Measurements from ENCODE around the gene PACS2. TPM values are rescaled to one million over a fixed set of nuclear protein-coding genes. Genes with fewer than 3 reads are reported as not detected.

PACS2 gene
- total RNA-seq, 1 experiment from 2014 or later, result 72.5 TPM

- no peak overlapping the region for H4K8ac ChIP-seq (replicated peaks; ENCODE audit: insufficient read length, low read depth, low read length)
- H2BK120ac ChIP-seq (ENCODE audit: low read depth, low read length, poor library complexity, severe bottlenecking), result no peak overlapping the region
- H4K91ac ChIP-seq (ENCODE audit: insufficient read length, low read depth, low read length), result no peak overlapping the region
- no peaks in the 10 kb centered on the region for H3K79me2 ChIP-seq (ENCODE audit: insufficient read depth, low read length)
- H3K4ac ChIP-seq (ENCODE audit: low read depth, low read length), result no peak overlapping the region
- no peak overlapping the region for H2AK5ac ChIP-seq (ENCODE audit: insufficient read length, low read length)
- H3K9ac ChIP-seq (ENCODE audit: extremely low read depth, insufficient read length, low read length), result no peak overlapping the region
- H2BK12ac ChIP-seq (ENCODE audit: insufficient read length, low read depth, low read length), result no peak overlapping the region
- H4K5ac ChIP-seq (ENCODE audit: insufficient read length, low read depth, low read length), result no peak overlapping the region
- no peak overlapping the region for H3K18ac ChIP-seq (ENCODE audit: insufficient read length, low read depth, low read length)
- DNase-seq, result no peak
- H2BK15ac ChIP-seq (ENCODE audit: low read depth, low read length), result no peak overlapping the region
- H3K27me3 Mint-ChIP-seq (ENCODE audit: low read depth), result no peaks in the 10 kb centered on the region
- H3K27ac Mint-ChIP-seq, result no peak overlapping the region
- H2AFZ ChIP-seq (ENCODE audit: low read length), result no peak overlapping the region
- H4K20me1 ChIP-seq (ENCODE audit: control insufficient read depth, insufficient read depth, insufficient read length), result no peaks in the 10 kb centered on the region
- H3K14ac ChIP-seq (ENCODE audit: insufficient read depth, low read length), result no peak overlapping the region
- no peak overlapping the region for H3T11ph ChIP-seq (ENCODE audit: low read length)
- H3K9me3 Mint-ChIP-seq, result no peaks in the 10 kb centered on the region
- H3K23me2 ChIP-seq (ENCODE audit: insufficient read length, low read depth, low read length, poor library complexity, severe bottlenecking), result no peaks in the 10 kb centered on the region
- H3K23ac ChIP-seq (ENCODE audit: insufficient read length, low read depth, low read length), result no peak overlapping the region
- no peaks in the 10 kb centered on the region; a peak in 3 of 7 replicates for H3K36me3 Mint-ChIP-seq (ENCODE audit: insufficient read depth in 1 of 3, low read depth in 3 of 3)
- no peaks in the 10 kb centered on the region for H3K9me3 ChIP-seq (ENCODE audit: control insufficient read depth, low read depth, low read length)
- no peak overlapping the region for H3K4me3 Mint-ChIP-seq
- H2BK5ac ChIP-seq (ENCODE audit: insufficient read length, low read length), result no peak overlapping the region
- WGBS (ENCODE audit: extremely low coverage, insufficient read length, low lambda C conversion rate), result no CpG with 5 or more reads among the region's 18 CpGs
- TF ChIP-seq CTCF (conservative IDR thresholded peaks at IDR 0.05), result no peak
- H3K27me3 ChIP-seq (ENCODE audit: insufficient read depth, low read length), result no peaks in the 10 kb centered on the region
- H3K56ac ChIP-seq (ENCODE audit: insufficient read length, low read depth, low read length), result no peak overlapping the region
- peaks cover 3% of the 10 kb centered on the region for H3K79me1 ChIP-seq (ENCODE audit: insufficient read depth, low read depth, low read length, poor library complexity, severe bottlenecking)
- peaks cover 13 to 17% of the 10 kb centered on the region in 2 experiments for H3K4me1 Mint-ChIP-seq
- no peak overlapping the region for H3K27ac ChIP-seq (ENCODE audit: insufficient read length, low read depth, low read length)
- no peaks in the 10 kb centered on the region for H3K4me1 ChIP-seq (ENCODE audit: insufficient read depth, low read length)
- H2BK20ac ChIP-seq (ENCODE audit: low read depth, low read length, poor library complexity, severe bottlenecking), result no peak overlapping the region
- no peak overlapping the region for H3K4me2 ChIP-seq (ENCODE audit: insufficient read depth, insufficient read length, low read length)
Observed at GRCh38 chr14:105279642-105280361, 34.7 kb upstream of the PACS2 start.
